H1 (cell line): Measurements from ENCODE around the gene CELF5. TPM values are rescaled to one million over a fixed set of nuclear protein-coding genes. Genes with fewer than 3 reads are reported as not detected.
A peak's percentile ranks its signal among the peaks of the same experiment; 100 is the strongest.

Source experiments
- CTCF ChIA-PET: fragments of 300-600 bp; sonication (Branson Sonifier 250); formaldehyde crosslinking; loops from one replicate; lab custom pipeline; 2021; ENCODE audit not compliant: partially characterized antibody; lab: Charles Lee
- POLR2A ChIA-PET: fragments of 300-600 bp; sonication (Branson Sonifier 250); formaldehyde crosslinking; loops from one replicate; lab custom pipeline; 2021; ENCODE audit warnings: inconsistent platforms; ENCODE audit not compliant: partially characterized antibody; lab: Charles Lee
- DNase-seq, 2 experiments: peaks; one replicate each; pipeline versions ENCODE4 v3.0.0 to v3.0.0-alpha.2; 2010 to 2022; ENCODE audit warnings: low spot score in 2 of 2, low read depth in 1 of 2, mixed read lengths in 1 of 2
- FAIRE-seq: peaks from 2 replicates; lab custom pipeline; 2011; peaks lifted over from hg19 to GRCh38; lab: Jason Lieb, UNC
- H2AFZ ChIP-seq: 2 replicates; pipeline ENCODE4 v1.8.1; 2012; ENCODE audit warnings: low read length, inconsistent platforms
- H2AK5ac ChIP-seq: 2 replicates; pipeline ENCODE4 v1.6.1; 2013; ENCODE audit warnings: low read depth, low read length
- H2BK120ac ChIP-seq: replicated peaks from 2 replicates; pipeline ENCODE3; 2013; ENCODE audit warnings: low read depth, low read length, inconsistent platforms
- H2BK12ac ChIP-seq: 2 replicates; pipeline ENCODE4 v1.6.1; 2013; ENCODE audit warnings: low read depth, low read length
- H2BK15ac ChIP-seq: 2 replicates; pipeline ENCODE4 v1.6.1; 2013; ENCODE audit warnings: low read length
- H2BK20ac ChIP-seq: 2 replicates; pipeline ENCODE4 v1.6.1; 2013; ENCODE audit warnings: low read length
- H2BK5ac ChIP-seq: 2 replicates; pipeline ENCODE4 v1.6.1; 2013; ENCODE audit warnings: low read depth, low read length
- H3K14ac ChIP-seq: 2 replicates; pipeline ENCODE4 v1.6.1; 2013; ENCODE audit warnings: inconsistent platforms; ENCODE audit not compliant: insufficient read length
- H3K18ac ChIP-seq: 2 replicates; pipeline ENCODE4 v1.6.1; 2013; ENCODE audit warnings: low read length; ENCODE audit errors: extremely low read depth
- H3K23ac ChIP-seq: 2 replicates; pipeline ENCODE4 v1.6.1; 2013; ENCODE audit warnings: inconsistent platforms; ENCODE audit not compliant: insufficient read length
- H3K23me2 ChIP-seq: 2 replicates; pipeline ENCODE4 v1.6.1; 2013; ENCODE audit warnings: low read depth, low read length
- H3K27ac ChIP-seq: 2 replicates; pipeline ENCODE4 v1.6.1; 2011; ENCODE audit warnings: low read depth, low read length, inconsistent platforms
- H3K27me3 ChIP-seq, 4 experiments: replicated peaks in 1 of 4; 1 replicate in 1 of 4; 2 replicates in 3 of 4; pipeline versions ENCODE4 v1.6.1 to v1.8.1; 2011 to 2013; ENCODE audit warnings: low read length in 3 of 4, mild to moderate bottlenecking in 3 of 4, inconsistent platforms in 2 of 4, mixed read lengths in 2 of 4, moderate library complexity in 1 of 4; ENCODE audit not compliant: control insufficient read depth in 3 of 4, insufficient read depth in 3 of 4; ENCODE audit errors: extremely low read depth in 1 of 4
- H3K36me3 ChIP-seq, 4 experiments: 2 replicates each; pipeline versions ENCODE4 v1.6.1 to v1.8.1; 2011 to 2013; ENCODE audit warnings: mild to moderate bottlenecking in 4 of 4, low read length in 3 of 4, moderate library complexity in 2 of 4, control low read depth in 1 of 4, inconsistent platforms in 1 of 4; ENCODE audit not compliant: insufficient read depth in 4 of 4, control insufficient read depth in 2 of 4
- H3K4ac ChIP-seq: replicated peaks from 2 replicates; pipeline ENCODE3; 2013; ENCODE audit warnings: low read length, low read depth, mixed read lengths, inconsistent platforms; ENCODE audit not compliant: insufficient read length
- H3K4me1 ChIP-seq, 4 experiments: replicated peaks in 1 of 4; 1 replicate in 1 of 4; 2 replicates in 3 of 4; pipeline versions ENCODE4 v1.6.1 to v1.8.1; 2011 to 2013; ENCODE audit warnings: low read length in 3 of 4, inconsistent platforms in 2 of 4, mixed read lengths in 1 of 4; ENCODE audit not compliant: insufficient read depth in 4 of 4, control insufficient read depth in 3 of 4
- H3K4me2 ChIP-seq, 2 experiments: 2 replicates each; pipeline versions ENCODE4 v1.6.1 to v1.8.1; 2011 to 2013; ENCODE audit warnings: low read depth in 2 of 2, low read length in 2 of 2, control low read depth in 1 of 2, inconsistent platforms in 1 of 2, mild to moderate bottlenecking in 1 of 2; ENCODE audit not compliant: insufficient read depth in 1 of 2
- H3K4me3 ChIP-seq, 4 experiments: fragments of 200-600, 300-600 bp in 1 of 4; sonication (generic), shearing (Covaris generic), sonication (Bioruptor Twin) in 1 of 4; 2 replicates each; pipeline versions ENCODE4 v1.5.1 to v1.8.1; 2011 to 2016; ENCODE audit warnings: low read length in 4 of 4, low read depth in 3 of 4, control low read depth in 2 of 4, inconsistent platforms in 2 of 4, mild to moderate bottlenecking in 2 of 4, mixed read lengths in 1 of 4, moderate library complexity in 1 of 4; ENCODE audit not compliant: insufficient read depth in 2 of 4; ENCODE audit errors: extremely low read depth in 1 of 4
- H3K56ac ChIP-seq: replicated peaks from 2 replicates; pipeline ENCODE3; 2013; ENCODE audit warnings: low read depth, mild to moderate bottlenecking, mixed read lengths, low read length, inconsistent platforms; ENCODE audit not compliant: insufficient read length
- H3K79me1 ChIP-seq: 2 replicates; pipeline ENCODE4 v1.6.1; 2013; ENCODE audit warnings: low read depth, low read length, control low read depth
- H3K79me2 ChIP-seq, 2 experiments: 2 replicates each; pipeline versions ENCODE4 v1.6.1 to v1.8.1; 2012 to 2013; ENCODE audit warnings: low read length in 2 of 2, mild to moderate bottlenecking in 2 of 2, inconsistent platforms in 1 of 2; ENCODE audit not compliant: insufficient read depth in 2 of 2, control insufficient read depth in 1 of 2
- H3K9ac ChIP-seq, 4 experiments: replicated peaks in 1 of 4; 1 replicate in 1 of 4; 2 replicates in 3 of 4; pipeline versions ENCODE4 v1.6.1 to v1.8.1; 2011 to 2013; ENCODE audit warnings: low read depth in 3 of 4, low read length in 3 of 4, control low read depth in 2 of 4, mild to moderate bottlenecking in 2 of 4, moderate library complexity in 2 of 4, inconsistent platforms in 1 of 4; ENCODE audit errors: extremely low read depth in 1 of 4
- H3K9me3 ChIP-seq, 2 experiments: 2 replicates each; pipeline versions ENCODE4 v1.6.1 to v1.8.1; 2012 to 2013; ENCODE audit warnings: mild to moderate bottlenecking in 2 of 2, moderate library complexity in 2 of 2, control low read depth in 1 of 2, inconsistent platforms in 1 of 2, low read depth in 1 of 2, low read length in 1 of 2, mixed read lengths in 1 of 2; ENCODE audit not compliant: insufficient read depth in 2 of 2
- H4K20me1 ChIP-seq, 2 experiments: replicated peaks in 1 of 2; 2 replicates each; pipeline versions ENCODE3 to v1.8.1; 2011 to 2013; ENCODE audit warnings: inconsistent platforms in 2 of 2, low read length in 2 of 2, mild to moderate bottlenecking in 1 of 2; ENCODE audit not compliant: insufficient read depth in 2 of 2, control insufficient read depth in 1 of 2
- H4K5ac ChIP-seq: 2 replicates; pipeline ENCODE4 v1.6.1; 2013; ENCODE audit warnings: low read length, low read depth, mixed read lengths, inconsistent platforms; ENCODE audit not compliant: insufficient read length
- H4K8ac ChIP-seq: 2 replicates; pipeline ENCODE4 v1.8.0; 2013; ENCODE audit warnings: mild to moderate bottlenecking, moderate library complexity, low read length, inconsistent platforms; ENCODE audit not compliant: insufficient read depth; ENCODE audit errors: extremely low read depth
- H4K91ac ChIP-seq: replicated peaks from 2 replicates; pipeline ENCODE3; 2013; ENCODE audit warnings: low read length, mixed read lengths, inconsistent platforms; ENCODE audit not compliant: insufficient read length
- KDM1A ChIP-seq: fragments of 200-600, 300-600 bp; sonication (generic); IDR thresholded peaks from 2 replicates; pipeline ENCODE4 v1.7.1; 2016; ENCODE audit warnings: mild to moderate bottlenecking, low read length, borderline replicate concordance
- RNF2 ChIP-seq: fragments of 200-900, 300-1000 bp; sonication (generic); IDR thresholded peaks from 2 replicates; pipeline ENCODE4 v1.7.1; 2016; ENCODE audit warnings: borderline replicate concordance, low read depth, mild to moderate bottlenecking, antibody characterized with exemption, low read length; ENCODE audit not compliant: poor library complexity, severe bottlenecking; ENCODE audit errors: missing control alignments
- SIRT6 ChIP-seq: IDR thresholded peaks from one replicate; pipeline ENCODE4 v1.7.1; 2012; ENCODE audit warnings: low read length, inconsistent platforms
- YY1 ChIP-seq: IDR thresholded peaks from 2 replicates; pipeline ENCODE4 v1.6.1; 2011; ENCODE audit warnings: low read depth, mild to moderate bottlenecking, low read length
- WGBS, 2 experiments: shearing (Covaris generic) in 1 of 2; methylation state at CpG; one replicate each; pipeline versions ENCODE4 v1.1.6 to v1.1.7; 2013 to 2015; ENCODE audit warnings: low lambda C conversion rate in 2 of 2, mixed read lengths in 2 of 2, inconsistent platforms in 1 of 2, low coverage in 1 of 2, missing lambda C conversion rate in 1 of 2; ENCODE audit not compliant: insufficient replicate concordance in 2 of 2, insufficient coverage in 1 of 2, insufficient read length in 1 of 2; ENCODE audit errors: extremely low coverage in 1 of 2, missing lambda C conversion rate in 1 of 2; 5-methylcytosine and 5-hydroxymethylcytosine counted together
- polyA plus RNA-seq, 7 experiments: library from polyadenylated mRNA; depleted of rRNA in 3 of 7; stranded (reverse) in 5 of 7; unstranded in 2 of 7; fragments of >200 nt in 5 of 7; fragments of 200-250 nt in 2 of 7; gene quantifications; 1 replicate in 5 of 7; 2 replicates in 1 of 7; 4 replicates in 1 of 7; pipeline versions ENCODE4 v1.2.1 to v1.2.3, GENCODE V29; 2011 to 2013; ENCODE audit warnings: missing spikeins in 2 of 7, mixed read lengths in 2 of 7
- total RNA-seq: library from RNA; stranded (reverse); fragmentation: NEBNext Ultra II Directional; extraction: Animal tissue kit (Norgen Biotek cat#: 25700); gene quantifications from 2 replicates; pipeline ENCODE4 v1.2.1, GENCODE V29; 2021

Gene CELF5
- total and polyA plus RNA-seq, 2 of the 8 experiments (the other 6 are each of a cell fraction or from before 2014, with no cell fraction given) = 9.8 to 15.0 TPM

DNA sequence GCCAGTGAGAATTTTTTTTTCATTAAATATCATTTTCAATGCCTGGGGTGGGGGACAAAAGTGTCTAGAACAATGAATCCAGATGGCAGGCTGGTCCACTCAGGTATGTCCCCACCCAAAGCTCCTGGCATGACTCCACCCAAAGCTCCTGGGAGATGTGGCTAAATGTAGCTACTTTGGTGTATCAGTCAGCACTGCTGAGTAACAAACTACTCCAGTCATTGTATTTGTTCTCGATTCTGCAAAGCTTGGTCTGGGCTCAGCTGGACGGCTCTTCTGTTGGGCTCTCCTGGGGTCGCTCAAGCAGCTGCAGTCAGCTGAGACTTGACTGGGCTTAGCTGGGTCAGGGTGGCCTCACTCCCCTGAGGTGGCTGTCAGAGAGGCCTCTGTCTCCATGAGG lies 48.5 kb downstream of the CELF5 start:
- H4K5ac ChIP-seq = no peak overlapping the region
- no peak overlapping the region for H2BK15ac ChIP-seq
- H3K14ac ChIP-seq = no peak overlapping the region
- no peak overlapping the region for H3K18ac ChIP-seq
- no peak overlapping the region for H4K91ac ChIP-seq
- H2AK5ac ChIP-seq = no peak overlapping the region
- H2AFZ ChIP-seq = no peak overlapping the region
- peaks cover 6 to 7% of the 10 kb centered on the region in 2 experiments; a peak in 3 of 4 replicates for H3K9me3 ChIP-seq
- H3K4me1 ChIP-seq = peaks cover 2 to 16% (median 5%) of the 10 kb centered on the region in 4 experiments; a peak in 6 of 7 replicates
- H3K23ac ChIP-seq = no peak overlapping the region
- DNase-seq = no peak
- H4K20me1 ChIP-seq = peaks cover 6 to 14% of the 10 kb centered on the region in 2 experiments
- H2BK5ac ChIP-seq = no peak overlapping the region
- H3K9ac ChIP-seq = no peak overlapping the region
- H3K79me2 ChIP-seq = no peaks in the 10 kb centered on the region
- peaks cover 0 to 10% (median 6%) of the 10 kb centered on the region in 4 experiments; a peak in 4 of 7 replicates for H3K27me3 ChIP-seq
- no peak overlapping the region for H2BK120ac ChIP-seq
- no peaks in the 10 kb centered on the region for H3K36me3 ChIP-seq
- H3K4me3 ChIP-seq = no peak overlapping the region
- H3K23me2 ChIP-seq = peaks cover 3% of the 10 kb centered on the region; the same call in 1 of the 2 replicates
- 86% methylated on average over 3 of the region's 3 CpGs; no CpG with 5 or more reads in 1 of the 2 experiments for WGBS, 2 experiments
- no peak overlapping the region for H2BK20ac ChIP-seq
- no peak overlapping the region for H3K4me2 ChIP-seq
- POLR2A ChIA-PET = no interaction called here
- no peak overlapping the region for H4K8ac ChIP-seq
- CTCF ChIA-PET = interaction anchor here (0.6 to 4.7 kb wide), 5 partner anchors 9 to 1121 kb away, joined by 3 to 29 read pairs (median 6); no protein-coding TSS in a partner anchor
- TF ChIP-seq SIRT6 = no peak
- TF ChIP-seq KDM1A = 0 out of 2 replicates have a peak, but pooled peaks have one; percentile 11
- TF ChIP-seq YY1 = no peak
- no peak for TF ChIP-seq RNF2
- FAIRE-seq = no peak
- H3K79me1 ChIP-seq = no peaks in the 10 kb centered on the region
- H2BK12ac ChIP-seq = no peak overlapping the region
- H3K56ac ChIP-seq = no peak overlapping the region
- H3K4ac ChIP-seq = no peak overlapping the region
- no peak overlapping the region for H3K27ac ChIP-seq
